HL-60/S4 treated with phorbol 12-myristate 13-acetate at 8.2 ng/mL for 4 days and 3 days (cell line): Measurements from ENCODE around the gene PRM2.
"Not testable (repeated sequence)": the region's sequence is repeated elsewhere in the genome, so short reads cannot be mapped to it uniquely, and the experiment has no call there.

Experiments
- in situ Hi-C: fragments of 300-500 bp; cut with MboI; formaldehyde crosslinking; loops from 2 replicates; pipeline ENCODE4 v1.15.0; 2022; ENCODE audit warnings: low sequenced_read_pairs

The PRM2 gene

DNA sequence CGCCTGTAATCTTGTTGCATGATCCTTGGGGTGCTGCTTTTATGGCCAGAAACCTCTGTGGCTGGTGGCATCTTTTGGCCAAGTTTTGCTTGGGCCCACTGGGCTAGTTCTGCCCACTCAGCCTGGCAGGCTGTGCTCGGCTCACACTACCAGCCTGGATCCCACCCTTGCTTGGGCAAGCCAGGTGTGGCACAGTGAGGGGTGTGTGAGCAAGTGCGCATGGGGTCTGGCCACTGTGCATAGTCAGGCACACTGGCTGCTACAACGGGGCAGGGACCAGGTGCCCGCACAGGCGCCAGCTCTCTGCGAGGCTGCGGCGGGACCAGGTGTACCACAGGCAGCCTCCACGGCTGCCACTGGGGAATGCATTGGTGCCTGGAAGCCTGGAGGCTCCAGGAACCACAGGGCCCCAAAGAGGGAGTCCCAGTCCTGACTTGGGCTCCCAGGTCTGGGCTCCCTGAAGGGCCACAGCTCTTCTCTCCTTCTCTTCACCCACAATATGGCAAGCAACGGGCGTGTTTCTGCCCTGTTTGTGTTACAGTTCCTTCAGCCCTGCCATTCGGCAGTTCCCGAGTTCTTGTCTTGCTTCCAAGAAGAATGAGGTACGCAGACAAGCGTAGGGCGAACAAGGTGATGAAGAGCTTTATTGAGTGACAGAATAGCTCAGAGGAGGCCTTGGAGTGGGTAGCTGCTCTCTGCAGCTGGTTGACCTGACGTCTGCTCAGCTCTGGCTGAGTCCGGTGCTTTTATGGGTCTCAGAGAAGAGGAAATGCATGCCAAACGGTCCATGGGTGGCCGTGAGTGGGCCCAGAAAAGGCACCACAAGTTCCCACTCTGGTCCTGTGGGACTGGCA, 31.6 kb upstream of the PRM2 start:
- in situ Hi-C loops, result no loop called here

DNA sequence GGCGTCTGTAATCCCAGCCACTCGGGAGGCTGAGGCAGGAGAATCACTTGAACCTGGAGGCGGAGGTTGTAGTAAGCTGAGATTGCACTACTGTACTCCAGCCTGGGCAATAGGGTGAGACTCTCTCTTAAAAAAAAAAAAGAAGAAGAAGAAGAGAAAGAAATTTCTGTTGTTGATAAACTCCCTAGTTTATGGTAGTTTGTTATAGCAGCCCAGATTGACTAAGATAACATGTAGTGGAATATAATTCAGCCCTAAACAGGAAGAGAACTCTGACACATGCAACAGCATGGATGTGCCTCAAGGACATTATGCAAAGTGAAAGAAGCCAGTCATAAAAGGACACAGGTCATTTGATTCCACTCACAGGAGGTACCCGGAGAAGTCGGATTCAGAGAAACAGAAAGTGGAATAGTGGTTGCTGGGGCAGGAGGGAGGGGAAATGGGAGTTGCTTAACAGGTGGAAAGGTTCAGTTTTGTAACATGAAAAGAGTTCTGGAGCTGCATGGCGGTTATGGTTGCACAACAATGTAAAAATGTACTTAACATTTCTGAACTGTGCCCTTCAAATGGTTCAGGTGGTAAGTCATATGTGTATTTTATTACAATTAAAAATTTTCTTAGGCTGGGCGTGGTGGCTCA, 30.8 kb upstream of the PRM2 start:
- in situ Hi-C loops, result no loop called here

DNA sequence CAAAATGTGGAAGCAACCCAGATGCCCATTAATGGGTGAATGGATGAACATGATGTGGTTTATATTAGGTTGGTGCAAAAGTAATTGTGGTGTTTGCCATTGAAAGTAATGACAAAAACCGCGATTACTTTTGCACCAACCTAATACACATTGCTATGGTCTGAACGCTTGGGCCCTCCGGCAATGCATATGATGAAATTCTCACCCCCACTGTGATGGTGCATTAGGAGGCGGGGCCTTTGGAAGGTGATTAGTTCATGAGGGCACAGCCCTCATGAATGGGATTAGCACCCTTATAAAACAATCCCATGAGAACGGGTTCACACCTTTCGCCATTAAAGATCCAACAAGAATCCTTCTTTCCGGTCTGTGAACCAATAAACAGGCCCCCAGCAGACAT, 30.1 kb upstream of the PRM2 start:
- in situ Hi-C loops, result no loop called here

DNA sequence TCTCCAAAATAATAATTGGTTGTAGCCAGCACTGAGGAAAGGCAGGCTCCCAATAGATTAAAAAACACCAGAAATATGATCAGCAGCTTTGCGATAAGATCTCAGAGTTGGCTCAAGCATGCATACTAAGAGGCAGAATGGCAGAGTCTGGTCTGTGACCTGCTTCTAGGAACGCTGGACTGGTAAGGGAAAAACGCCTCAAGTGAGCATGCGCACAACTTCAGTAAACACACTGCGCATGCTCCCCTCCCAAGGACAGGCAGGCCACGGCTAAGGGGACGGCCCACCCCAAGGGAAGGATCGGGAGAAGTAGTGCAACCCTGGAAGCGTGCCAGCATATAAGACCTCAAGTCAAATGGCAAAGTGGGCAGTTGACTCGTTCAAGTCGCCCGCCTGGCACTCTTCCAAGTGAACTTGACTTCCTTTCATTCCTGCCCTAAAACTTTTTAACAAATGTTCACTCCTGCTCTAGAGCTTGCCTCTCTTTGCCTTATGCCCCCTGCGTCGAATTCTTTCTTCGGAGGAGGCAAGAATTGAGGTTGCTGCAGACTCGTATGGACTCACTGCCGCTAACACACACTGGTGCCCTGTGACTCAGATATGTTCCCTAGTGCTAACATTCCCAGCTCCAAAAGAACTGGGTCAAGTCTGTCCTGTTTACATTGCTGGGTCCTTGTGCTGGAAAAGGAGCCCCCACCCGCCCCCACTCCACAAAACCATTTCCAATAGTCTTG, 27.3 kb upstream of the PRM2 start:
- in situ Hi-C loops, result no loop called here

DNA sequence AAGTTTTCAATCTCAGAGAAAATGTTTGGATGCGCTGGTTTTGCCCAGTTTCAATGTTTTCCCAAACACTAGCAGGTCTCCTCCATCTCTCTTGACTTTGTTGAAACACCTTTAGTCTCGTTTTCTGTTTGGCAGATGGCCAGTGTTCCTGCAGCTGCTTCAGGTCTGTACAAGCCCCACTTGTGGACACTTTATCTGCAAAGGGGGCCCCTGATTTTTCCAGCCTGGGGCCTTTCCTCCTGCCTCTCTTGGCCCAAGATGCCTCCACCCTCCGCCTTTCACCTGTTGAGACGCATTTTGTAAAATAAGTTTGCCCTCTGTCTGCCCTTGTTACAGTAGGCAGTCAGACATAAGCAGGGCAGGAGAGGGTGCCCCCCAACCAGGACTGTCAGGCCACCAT, 26.7 kb upstream of the PRM2 start:
- in situ Hi-C loops, result no loop called here

DNA sequence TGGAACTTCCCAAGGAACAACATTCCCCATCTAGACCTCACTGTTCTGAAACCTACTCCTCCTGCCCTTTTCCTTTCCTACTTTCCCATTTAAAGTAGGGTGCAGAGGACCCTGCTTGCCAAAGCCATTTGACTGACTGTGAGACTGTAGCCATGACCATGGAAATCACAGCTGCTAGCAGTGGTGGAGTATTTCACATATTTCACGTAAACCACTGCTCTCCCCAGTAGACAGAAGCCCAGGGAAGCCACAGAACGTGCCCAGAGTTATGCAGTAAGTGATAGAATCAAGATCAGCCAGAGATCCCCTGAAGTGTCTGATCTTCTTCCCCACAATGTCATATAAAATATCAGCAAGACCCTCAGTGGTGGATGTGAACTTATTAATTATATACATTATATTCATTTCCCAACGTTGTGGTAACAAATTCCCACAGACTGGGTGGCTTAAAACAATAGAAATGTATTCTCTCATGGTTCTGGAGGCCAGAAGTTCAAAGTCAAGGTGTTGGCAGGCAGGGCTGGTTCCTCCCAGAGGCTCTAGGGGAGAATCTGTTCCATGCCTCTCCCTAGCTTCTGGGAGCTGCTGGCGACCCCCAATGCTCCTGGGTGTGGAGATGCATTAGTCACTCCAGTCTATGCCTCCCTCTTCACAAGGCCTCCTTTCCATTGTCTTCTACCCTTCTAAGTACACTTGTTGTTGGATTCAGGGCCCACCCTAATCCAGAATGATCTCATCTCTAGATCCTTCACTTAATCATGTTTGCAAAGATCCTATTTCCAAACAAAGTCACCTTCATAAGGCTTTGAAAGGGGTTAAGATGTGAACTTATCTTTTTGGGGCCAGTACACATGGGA, 25.6 kb upstream of the PRM2 start:
- in situ Hi-C loops, result no loop called here

DNA sequence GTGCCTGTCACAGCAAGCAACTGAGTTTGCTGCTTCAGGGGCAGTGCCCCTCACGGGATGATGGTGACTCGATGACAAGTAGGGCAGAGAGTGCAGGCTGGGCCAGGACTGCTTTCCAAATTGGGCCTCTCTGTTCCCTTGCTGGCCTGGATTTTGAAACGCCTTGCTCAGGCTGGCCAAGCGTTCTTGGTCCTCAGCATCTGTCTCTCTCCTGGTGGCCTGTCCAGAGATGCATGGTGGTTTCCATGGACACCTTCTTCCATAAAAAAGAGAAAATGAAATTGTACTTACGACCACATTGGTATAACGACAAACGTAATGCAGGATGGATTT, 24.2 kb upstream of the PRM2 start:
- in situ Hi-C loops, result no loop called here

DNA sequence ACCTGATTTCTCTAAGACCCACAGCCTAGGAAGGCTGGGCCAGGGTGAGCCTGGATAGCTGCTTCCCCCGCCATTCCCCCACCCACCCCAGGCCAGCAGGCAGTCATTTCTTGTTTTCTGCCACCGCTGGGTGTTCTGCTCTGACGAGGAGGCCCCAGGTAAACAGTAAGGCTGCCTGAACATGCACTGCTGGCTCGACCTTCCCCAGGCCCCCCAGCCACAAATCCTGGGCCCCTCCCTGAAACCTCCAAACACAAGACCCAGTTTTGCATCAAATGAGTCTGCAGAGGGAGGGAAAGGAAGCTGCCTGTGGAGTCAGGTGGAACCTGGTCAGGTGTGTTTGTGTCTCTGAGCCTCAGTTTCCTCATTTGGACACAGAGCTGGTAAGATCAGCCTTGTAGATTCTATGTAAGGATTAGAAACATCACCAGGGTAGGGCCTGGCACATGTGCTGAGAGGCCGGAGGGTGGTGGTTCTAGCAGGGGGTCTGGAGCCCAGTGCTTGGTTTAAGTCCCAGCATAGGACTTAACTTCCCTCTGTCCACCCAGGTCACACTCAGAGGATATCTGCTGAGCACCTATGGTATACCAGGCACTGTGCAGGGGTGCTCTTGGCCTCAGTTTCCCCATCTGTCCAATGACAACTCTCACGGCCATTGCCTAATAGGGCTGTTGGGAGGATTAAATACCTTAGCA, 23.7 kb upstream of the PRM2 start:
- in situ Hi-C loops, result no loop called here

DNA sequence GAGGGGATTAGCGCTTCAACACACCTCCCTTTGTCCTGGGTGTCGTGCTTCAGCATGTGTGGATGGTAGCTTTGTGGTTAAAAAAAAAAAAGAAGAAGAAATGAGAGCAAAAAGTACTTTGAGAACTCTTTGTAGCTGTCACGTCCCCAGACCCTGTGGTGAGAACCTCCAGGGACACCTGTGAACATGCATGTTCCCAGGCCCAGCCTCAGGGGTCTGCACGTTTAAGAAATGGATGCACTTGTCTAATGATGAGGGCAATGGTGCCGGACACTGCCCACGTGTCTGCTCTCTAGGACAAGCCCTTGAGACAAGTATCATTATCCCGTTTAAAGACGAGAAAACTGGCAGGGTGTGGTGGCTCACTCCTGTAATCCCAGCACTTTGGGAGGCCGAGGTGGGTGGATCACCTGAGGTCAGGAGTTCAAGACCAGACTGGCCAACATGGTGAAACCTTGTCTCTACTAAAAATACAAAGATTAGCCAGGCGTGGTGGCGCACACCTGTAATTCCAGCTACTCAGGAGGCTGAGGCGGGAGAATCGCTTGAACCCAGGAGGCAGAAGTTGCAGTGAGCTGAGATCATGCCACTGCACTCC, 22.8 kb upstream of the PRM2 start:
- in situ Hi-C loops, result not testable (repeated sequence)

DNA sequence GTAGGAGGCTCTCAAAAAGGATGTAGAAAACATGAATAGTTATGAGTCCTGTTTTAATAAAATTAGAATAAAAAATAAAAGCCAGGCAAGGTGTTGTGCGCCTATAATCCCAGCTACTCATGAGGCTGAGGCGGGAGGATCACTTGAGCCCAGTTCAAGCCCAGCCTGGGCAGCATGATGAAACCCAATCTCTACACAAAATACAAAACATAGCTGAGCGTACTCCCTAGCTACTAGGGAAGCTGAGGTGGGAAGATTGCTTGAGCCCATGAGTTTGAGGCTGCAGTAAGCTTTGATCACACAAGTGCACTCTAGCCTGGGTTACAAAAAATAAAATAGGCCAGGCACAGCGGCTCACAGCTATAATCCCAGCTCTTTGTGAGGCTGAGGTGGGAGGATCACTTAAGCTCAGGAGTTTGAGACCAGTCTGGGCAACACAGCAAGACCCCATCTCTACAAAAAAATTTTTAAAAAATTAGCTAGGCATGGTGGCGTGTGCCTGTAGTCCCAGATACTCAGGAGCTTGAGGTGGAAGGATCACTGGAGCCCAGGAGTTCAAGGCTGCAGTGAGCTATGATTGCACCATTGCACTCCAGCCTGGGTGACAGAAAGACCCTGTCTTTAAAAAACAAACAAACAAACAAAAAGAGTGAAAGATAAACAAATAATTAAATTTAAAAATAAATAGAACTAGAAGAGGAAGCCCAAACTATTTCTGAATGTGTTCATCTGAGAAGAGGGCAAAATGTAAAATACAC, 22.0 kb upstream of the PRM2 start:
- in situ Hi-C loops, result no loop called here

DNA sequence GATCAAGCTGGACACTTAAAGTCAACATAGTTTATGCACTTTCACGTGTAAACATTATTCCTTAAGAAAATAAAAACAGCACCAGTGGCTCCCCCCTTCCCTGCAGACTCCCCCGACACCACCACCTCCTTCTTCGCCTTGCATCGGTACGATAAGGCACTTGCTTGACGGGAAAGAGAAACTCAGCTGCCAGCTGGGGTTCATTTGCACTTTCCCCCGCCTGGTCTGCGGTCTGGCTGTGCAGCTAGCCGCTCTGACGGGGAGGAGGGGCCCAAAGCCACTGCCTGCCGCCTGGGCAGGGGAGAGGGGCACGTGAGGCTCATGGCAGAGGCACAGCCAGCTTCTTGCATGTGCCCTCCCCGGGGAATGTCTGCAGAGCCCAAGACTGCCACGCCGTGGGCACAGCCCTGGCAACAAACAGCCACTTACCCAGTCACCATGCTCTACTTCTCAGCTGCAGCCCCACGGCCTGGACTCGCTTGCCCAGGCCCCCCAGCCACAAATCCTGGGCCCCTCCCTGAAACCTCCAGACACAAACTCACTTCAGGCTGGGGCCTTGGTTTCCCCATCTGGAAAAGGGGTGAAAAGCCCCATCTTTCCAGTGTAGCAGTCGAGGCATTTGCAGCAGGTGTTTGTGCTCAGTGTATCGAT, 21.3 kb upstream of the PRM2 start:
- in situ Hi-C loops, result no loop called here

DNA sequence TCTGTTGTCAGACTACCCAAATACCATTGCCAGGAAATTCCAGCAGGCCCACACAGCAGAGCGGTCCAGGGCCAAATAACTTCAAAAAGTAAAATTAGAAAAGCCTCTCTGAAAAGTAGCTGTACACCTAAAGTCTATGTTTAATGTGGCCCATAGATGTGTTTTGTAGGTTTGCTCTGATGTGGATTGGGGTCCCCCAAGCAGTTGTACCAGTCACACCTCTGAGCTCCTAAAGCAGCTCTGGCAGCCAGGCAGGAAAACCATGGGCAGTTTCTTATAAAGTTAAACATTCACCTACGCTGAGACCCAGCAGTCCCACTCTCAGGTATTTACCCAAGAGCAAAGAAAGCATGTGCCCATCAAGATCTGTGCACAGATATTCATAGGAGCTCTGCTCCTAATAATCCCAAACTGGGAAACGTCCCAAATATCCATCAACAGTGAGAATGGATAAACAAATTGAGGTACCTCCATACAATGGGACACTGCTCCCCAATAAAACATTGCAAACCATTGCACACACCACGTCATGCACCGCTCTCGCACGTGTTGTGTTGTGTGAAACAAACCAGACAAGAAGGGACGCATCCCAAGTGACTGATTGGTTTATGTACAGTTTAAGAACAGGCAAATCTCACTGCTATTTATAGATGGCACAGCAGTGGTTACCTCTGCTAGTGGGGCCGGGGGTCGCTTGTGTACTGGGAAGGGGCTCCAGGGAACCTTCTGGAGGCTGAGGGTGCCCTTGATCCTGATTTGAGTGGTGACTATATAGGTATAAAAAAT, 20.6 kb upstream of the PRM2 start:
- in situ Hi-C loops, result no loop called here

DNA sequence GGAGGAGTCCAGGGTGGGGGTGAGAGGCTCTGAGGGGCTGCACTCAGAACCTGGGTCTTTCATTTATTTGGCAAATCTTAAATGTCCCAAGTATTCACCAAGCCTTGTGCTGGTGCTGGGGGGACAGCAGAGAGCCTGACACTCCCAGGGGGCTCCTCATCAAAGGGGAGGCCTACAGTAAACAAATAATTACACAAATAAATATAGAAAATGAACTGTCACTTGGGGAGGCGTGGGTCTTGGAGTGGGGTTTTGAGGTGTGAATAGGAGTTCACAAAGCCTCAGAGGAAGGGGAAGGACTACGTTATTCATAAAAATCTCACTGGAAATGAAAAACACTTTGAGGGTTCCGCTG, 20.0 kb upstream of the PRM2 start:
- in situ Hi-C loops, result no loop called here

DNA sequence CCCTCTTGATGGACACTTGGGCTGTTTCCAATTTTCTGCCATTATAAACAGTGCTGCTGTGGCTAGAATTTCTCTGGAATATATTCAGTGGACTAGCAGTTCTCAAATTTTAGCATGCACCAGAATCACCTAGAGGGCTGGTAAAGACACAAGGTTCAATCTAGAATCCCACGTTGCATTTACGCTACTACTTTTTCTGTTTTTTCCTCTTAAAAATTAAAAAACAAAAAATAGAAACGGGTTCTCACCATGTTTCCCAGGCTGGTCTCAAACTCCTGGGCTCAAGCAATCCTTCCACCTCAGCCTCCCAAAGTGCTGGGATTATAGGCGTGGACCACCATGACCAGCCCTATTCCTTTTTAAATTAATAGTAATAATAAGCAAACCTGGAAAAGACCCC, 19.4 kb upstream of the PRM2 start:
- in situ Hi-C loops, result no loop called here

DNA sequence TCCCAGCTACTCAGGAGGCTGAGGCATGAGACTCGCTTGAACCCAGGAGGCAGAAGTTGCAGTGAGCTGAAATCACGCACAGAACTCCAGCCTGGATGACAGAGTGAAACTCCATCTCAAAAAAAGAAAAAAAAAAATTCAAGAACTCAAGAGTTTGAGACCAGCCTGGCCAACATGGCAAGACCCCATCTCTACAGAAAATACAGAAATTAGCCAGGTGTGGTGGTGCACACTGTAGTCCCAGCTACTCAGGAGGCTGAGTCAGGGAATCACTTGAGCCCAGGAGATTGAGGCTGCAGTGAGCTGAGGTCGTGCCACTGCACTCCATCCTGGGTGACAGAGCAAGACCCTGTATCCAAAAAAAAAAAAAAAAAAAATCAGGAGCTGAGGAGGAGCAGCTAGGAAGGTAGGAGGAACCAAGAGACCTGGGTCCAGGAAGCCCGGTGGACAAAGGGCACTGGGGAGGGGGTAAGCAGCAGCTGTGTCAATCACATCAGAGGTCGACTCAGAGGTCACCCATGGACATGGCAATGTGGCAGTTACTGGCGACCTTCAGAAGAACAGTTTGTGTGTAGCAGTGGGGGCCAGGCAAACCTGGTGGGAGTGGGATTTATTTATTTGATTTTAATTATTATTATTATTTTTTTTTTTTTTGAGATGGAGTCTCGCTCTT, 15.9 kb upstream of the PRM2 start:
- in situ Hi-C loops, result no loop called here

DNA sequence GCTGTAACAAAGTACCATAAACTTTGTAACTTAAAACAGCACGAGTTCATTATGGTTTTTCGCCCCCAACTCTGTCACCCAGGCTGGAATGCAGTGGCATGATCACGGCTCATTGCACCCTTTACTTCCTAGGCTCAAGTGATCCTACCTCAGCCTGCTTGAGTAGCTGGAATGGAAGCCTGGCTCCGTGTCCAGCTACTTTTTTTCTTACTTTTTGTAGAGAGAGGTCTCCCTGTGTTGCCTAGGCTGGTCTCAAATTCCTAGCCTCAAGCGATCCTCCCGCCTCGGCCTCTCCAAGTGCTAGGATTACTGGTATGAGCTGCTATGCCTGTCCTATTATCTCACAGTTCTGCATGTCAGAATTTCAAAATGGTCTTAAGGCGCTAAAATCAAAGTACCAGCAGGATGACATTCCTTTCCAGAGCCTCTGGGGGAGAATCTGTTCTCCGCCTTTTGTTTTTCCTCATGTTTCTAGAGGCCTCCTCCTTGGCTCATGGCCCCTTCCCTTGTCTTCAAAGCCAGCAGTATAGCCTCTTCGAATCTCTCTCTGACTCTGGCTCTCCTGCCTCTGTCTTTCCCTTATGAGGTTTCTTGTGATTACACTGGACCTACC, 14.9 kb upstream of the PRM2 start:
- in situ Hi-C loops, result no loop called here
